MM.1S (cell line): ENCODE data around the gene UBE2L5.
A peak's percentile ranks its signal among the peaks of the same experiment; 100 is the strongest.

ENCODE experiments used
- DNase-seq: peaks from one replicate; pipeline ENCODE4 v3.0.0-alpha.2; 2015
- H2AFZ ChIP-seq: fragments of 300-600 bp; sonication (generic); 2 replicates; pipeline ENCODE4 v1.6.0; 2016; ENCODE audit warnings: antibody characterized with exemption, low read length
- H3F3A ChIP-seq: fragments of 300-600 bp; sonication (generic); 2 replicates; pipeline ENCODE4 v1.6.1; 2016; ENCODE audit warnings: mild to moderate bottlenecking, antibody characterized with exemption, low read length, moderate library complexity, mixed read lengths; ENCODE audit not compliant: insufficient read depth
- H3K27ac ChIP-seq: fragments of 300-600 bp; sonication (generic); 2 replicates; pipeline ENCODE4 v1.5.1; 2016; ENCODE audit warnings: mild to moderate bottlenecking, low read length
- H3K27me3 ChIP-seq: fragments of 300-600 bp; sonication (generic); replicated peaks from 2 replicates; pipeline ENCODE4 v1.6.0; 2016; ENCODE audit warnings: low read length; ENCODE audit not compliant: insufficient read depth
- H3K36me3 ChIP-seq: fragments of 300-600 bp; sonication (generic); replicated peaks from 2 replicates; pipeline ENCODE4 v1.6.1; 2016; ENCODE audit warnings: mild to moderate bottlenecking, low read length, mixed read lengths; ENCODE audit not compliant: insufficient read depth
- H3K4me1 ChIP-seq: fragments of 300-600 bp; sonication (generic); 2 replicates; pipeline ENCODE4 v1.6.1; 2016; ENCODE audit warnings: low read length, mixed read lengths
- H3K4me2 ChIP-seq: fragments of 300-600 bp; sonication (generic); 2 replicates; pipeline ENCODE4 v1.6.0; 2016; ENCODE audit warnings: low read depth, low read length
- H3K4me3 ChIP-seq: fragments of 300-600 bp; sonication (generic); 2 replicates; pipeline ENCODE4 v1.5.1; 2016; ENCODE audit warnings: low read length, mixed read lengths
- H3K79me2 ChIP-seq: fragments of 300-600 bp; sonication (generic); 2 replicates; pipeline ENCODE4 v1.6.1; 2016; ENCODE audit warnings: mixed run types, low read length, mixed read lengths
- H3K9ac ChIP-seq: fragments of 300-600 bp; sonication (generic); 2 replicates; pipeline ENCODE4 v1.6.1; 2016; ENCODE audit warnings: low read length, mixed read lengths
- H3K9me2 ChIP-seq: fragments of 300-600 bp; sonication (generic); replicated peaks from 2 replicates; pipeline ENCODE4 v1.6.1; 2016; ENCODE audit warnings: mild to moderate bottlenecking, low read length, mixed read lengths; ENCODE audit not compliant: insufficient read depth
- H3K9me3 ChIP-seq: fragments of 300-600 bp; sonication (generic); replicated peaks from 2 replicates; pipeline ENCODE4 v1.6.1; 2016; ENCODE audit warnings: mild to moderate bottlenecking, low read length, mixed read lengths; ENCODE audit not compliant: insufficient read depth
- H4K20me1 ChIP-seq: fragments of 300-600 bp; sonication (generic); 2 replicates; pipeline ENCODE4 v1.6.1; 2016; ENCODE audit warnings: mild to moderate bottlenecking, low read length, moderate library complexity, mixed read lengths; ENCODE audit not compliant: insufficient read depth
- EZH2 ChIP-seq: fragments of 300-600 bp; sonication (generic); optimal IDR thresholded peaks from 2 replicates; pipeline ENCODE3; 2017; ENCODE audit warnings: low read depth, mild to moderate bottlenecking, antibody characterized with exemption, low read length, mixed read lengths
- EZH2phosphoT487 ChIP-seq: fragments of 300-600 bp; sonication (generic); IDR thresholded peaks from 2 replicates; pipeline ENCODE4 v1.6.1; 2018; ENCODE audit warnings: antibody characterized with exemption, low read length
- TF ChIP-seq, protein P1 (sequence below): fragments of 300-600 bp; sonication (generic); IDR thresholded peaks from 2 replicates; pipeline ENCODE4 v1.5.1; 2016; ENCODE audit warnings: antibody characterized with exemption, low read length, mixed read lengths

The UBE2L5 gene

DNA sequence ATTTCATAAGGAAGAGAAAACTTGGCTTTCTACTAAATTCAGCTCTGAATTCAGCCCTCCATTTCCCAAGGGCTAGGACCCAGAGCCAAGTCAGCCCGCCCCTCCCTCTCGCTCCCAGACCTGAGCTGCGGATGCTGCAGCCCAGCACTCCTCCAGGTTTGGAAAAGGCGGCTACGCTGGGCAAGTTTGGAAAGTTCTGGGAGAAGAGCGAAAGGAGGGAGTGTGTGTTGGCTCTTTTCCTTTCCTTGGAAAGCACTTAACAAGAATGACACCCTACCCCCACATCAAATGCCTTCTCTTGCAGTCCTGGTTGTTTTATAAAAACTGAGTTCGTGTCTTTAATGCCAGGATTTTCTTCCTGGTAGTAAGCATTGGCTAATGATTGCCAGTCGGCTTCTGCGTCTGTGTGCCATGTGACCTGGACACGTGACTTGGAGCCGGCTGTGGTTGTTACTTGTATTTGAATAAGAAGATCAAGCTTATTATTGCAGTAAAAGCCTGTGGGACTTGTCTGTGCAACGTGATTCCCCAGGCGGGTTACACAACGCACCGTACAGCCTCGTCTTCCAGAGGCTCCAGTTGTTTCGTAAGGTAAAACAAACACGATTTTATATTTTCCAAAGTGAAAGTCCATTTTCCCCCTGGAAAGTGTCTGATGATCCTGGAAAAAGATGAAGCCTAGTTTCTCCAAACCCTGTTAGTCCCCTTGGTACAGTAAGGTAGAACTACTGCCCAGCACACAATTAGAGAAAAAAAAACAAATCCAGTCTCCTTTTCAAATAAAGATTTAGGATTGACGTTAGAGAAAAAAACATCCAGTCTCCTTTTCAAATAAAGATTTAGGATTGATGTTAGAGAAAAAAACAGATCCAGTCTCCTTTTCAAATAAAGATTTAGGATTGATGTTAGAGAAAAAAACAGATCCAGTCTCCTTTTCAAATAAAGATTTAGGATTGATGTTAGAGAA lies 26.8 kb upstream of the UBE2L5 start:
- H3K4me1 ChIP-seq: no peaks in the 10 kb centered on the region
- TF ChIP-seq EZH2 (no peak), EZH2phosphoT487 (no peak)
- TF ChIP-seq, protein P1, sequence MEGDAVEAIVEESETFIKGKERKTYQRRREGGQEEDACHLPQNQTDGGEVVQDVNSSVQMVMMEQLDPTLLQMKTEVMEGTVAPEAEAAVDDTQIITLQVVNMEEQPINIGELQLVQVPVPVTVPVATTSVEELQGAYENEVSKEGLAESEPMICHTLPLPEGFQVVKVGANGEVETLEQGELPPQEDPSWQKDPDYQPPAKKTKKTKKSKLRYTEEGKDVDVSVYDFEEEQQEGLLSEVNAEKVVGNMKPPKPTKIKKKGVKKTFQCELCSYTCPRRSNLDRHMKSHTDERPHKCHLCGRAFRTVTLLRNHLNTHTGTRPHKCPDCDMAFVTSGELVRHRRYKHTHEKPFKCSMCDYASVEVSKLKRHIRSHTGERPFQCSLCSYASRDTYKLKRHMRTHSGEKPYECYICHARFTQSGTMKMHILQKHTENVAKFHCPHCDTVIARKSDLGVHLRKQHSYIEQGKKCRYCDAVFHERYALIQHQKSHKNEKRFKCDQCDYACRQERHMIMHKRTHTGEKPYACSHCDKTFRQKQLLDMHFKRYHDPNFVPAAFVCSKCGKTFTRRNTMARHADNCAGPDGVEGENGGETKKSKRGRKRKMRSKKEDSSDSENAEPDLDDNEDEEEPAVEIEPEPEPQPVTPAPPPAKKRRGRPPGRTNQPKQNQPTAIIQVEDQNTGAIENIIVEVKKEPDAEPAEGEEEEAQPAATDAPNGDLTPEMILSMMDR: no peak
- H3K9ac ChIP-seq: peak overlapping the region; percentile 83
- peak overlapping the region; percentile 85 for H3K27ac ChIP-seq
- peak overlapping the region; percentile 94 for H3K4me2 ChIP-seq
- H3K27me3 ChIP-seq: no peaks in the 10 kb centered on the region
- peaks cover 11% of the 10 kb centered on the region; the same call in 1 of the 2 replicates for H3F3A ChIP-seq
- no peaks in the 10 kb centered on the region for H3K9me2 ChIP-seq
- peak overlapping the region; percentile 78 for H3K4me3 ChIP-seq
- H3K9me3 ChIP-seq: no peaks in the 10 kb centered on the region
- H4K20me1 ChIP-seq: no peaks in the 10 kb centered on the region
- peak overlapping the region; percentile 87 for H2AFZ ChIP-seq
- no peaks in the 10 kb centered on the region for H3K36me3 ChIP-seq
- DNase-seq: peak; percentile 78
- H3K79me2 ChIP-seq: no peaks in the 10 kb centered on the region

DNA sequence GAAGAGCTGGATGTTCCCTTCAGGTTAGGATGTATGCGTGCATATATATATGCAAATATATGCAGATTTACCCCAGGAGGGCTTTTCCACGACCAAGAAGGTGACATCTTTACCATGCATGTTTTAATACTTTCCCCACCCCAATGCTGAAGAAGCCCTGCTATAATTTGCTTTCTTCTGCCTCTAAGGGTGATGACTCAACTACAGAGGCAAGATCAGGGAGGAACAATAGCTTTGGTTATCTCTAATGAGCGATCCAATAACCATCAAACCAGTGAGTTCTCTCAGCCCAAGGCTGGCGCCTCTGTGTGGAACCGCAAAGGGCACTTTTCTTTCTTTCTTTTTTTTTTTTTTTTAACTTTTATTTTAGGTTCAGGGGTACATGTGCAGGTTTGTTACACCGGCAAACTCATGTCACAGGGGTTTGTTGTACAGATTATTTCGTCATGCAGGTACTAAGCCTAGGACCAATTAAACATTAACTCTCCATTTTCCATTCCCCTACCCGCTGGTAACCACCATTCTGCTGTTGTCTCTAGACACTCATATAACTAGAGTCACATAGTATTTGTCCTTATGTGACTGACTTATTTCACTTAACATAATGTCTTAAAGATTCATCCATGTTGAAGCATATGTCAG lies 25.7 kb upstream of the UBE2L5 start:
- Histone ChIP-seq H3K36me3 (no peaks in the 10 kb centered on the region), H3K4me2 (no peak overlapping the region), H3K9me2 (no peaks in the 10 kb centered on the region), H3K27me3 (no peaks in the 10 kb centered on the region), H4K20me1 (no peaks in the 10 kb centered on the region), H3F3A (peaks cover 11% of the 10 kb centered on the region; the same call in 1 of the 2 replicates), H3K79me2 (no peaks in the 10 kb centered on the region), H3K9me3 (no peaks in the 10 kb centered on the region), H3K4me3 (no peak overlapping the region), H3K9ac (no peak overlapping the region), H2AFZ (no peak overlapping the region), H3K4me1 (no peaks in the 10 kb centered on the region), H3K27ac (no peak overlapping the region)
- DNase-seq: no peak
- TF ChIP-seq EZH2phosphoT487 (no peak), EZH2 (no peak)
- TF ChIP-seq, protein P1: no peak

DNA sequence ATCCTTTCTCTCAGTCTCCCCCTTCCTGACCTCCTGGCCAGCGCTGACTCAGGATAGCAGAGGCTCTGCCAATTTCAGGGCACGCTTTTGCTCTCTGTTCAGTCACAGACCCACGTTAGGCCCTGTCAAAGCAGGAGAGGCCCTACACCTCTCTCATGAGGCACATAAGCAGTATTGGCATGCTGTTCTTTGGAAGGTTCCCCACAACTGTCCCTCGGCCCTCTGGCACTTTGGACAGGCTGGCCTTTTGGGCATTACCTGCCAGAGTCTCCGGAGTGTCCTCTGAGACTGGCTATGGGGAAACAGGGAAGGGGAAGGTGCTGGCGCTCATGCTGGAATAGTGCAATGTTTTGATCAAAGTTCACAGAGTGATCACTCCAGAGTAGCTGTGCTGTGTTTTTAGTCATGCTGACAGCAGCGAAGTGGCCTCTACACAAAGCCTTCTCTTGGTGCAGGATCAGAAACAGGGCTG lies 23.7 kb upstream of the UBE2L5 start:
- no peak overlapping the region for H3K9ac ChIP-seq
- H3F3A ChIP-seq: peaks cover 11% of the 10 kb centered on the region; the same call in 1 of the 2 replicates
- H3K27me3 ChIP-seq: no peaks in the 10 kb centered on the region
- H4K20me1 ChIP-seq: no peaks in the 10 kb centered on the region
- H3K4me3 ChIP-seq: no peak overlapping the region
- TF ChIP-seq EZH2: no peak
- no peak for TF ChIP-seq EZH2phosphoT487
- TF ChIP-seq, protein P1: no peak
- H3K79me2 ChIP-seq: no peaks in the 10 kb centered on the region
- no peaks in the 10 kb centered on the region for H3K36me3 ChIP-seq
- H3K9me2 ChIP-seq: no peaks in the 10 kb centered on the region
- no peak overlapping the region for H3K27ac ChIP-seq
- no peak overlapping the region for H2AFZ ChIP-seq
- H3K4me1 ChIP-seq: no peaks in the 10 kb centered on the region
- no peaks in the 10 kb centered on the region for H3K9me3 ChIP-seq
- no peak for DNase-seq
- H3K4me2 ChIP-seq: no peak overlapping the region
